HG03103 (cell line): Measurements from ENCODE around the gene FRG2C.
"Not testable (repeated sequence)": the region's sequence is repeated elsewhere in the genome, so short reads cannot be mapped to it uniquely, and the experiment has no call there.

Experiments used
- ATAC-seq: cut with Tn5 transposase; IDR thresholded peaks from one replicate; pipeline ENCODE4 v1.9.1; 2021; ENCODE audit warnings: low read depth; ENCODE audit not compliant: unreplicated experiment

The FRG2C gene

DNA sequence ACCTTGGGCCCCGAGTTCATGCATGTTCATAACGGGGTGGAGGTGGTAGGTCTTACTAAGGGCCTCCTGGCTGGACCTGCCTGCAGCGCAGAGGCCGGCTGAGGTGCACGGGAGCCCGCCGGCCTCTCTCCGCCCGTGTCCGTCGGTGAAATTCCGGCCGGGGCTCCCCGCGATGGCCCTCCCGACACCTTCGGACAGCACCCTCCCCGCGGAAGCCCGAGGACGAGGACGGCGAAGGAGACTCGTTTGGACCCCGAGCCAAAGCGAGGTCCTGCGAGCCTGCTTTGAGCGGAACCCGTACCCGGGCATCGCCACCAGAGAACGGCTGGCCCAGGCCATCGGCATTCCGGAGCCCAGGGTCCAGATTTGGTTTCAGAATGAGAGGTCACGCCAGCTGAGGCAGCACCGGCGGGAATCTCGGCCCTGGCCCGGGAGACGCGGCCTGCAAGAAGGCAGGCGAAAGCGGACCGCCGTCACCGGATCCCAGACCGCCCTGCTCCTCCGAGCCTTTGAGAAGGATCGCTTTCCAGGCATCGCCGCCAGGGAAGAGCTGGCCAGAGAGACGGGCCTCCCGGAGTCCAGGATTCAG lies 4.7 kb downstream of the FRG2C start:
- not testable (repeated sequence) for ATAC-seq

- not testable (repeated sequence) for ATAC-seq
Measured at GRCh38 chr3:75669348-75670297, 5.5 kb downstream of the FRG2C start.

- not testable (repeated sequence) for ATAC-seq
Measured at GRCh38 chr3:75670298-75671286, 6.5 kb downstream of the FRG2C start.

GRCh38 chr3:75671287-75672139 lies 7.4 kb downstream of the FRG2C start:
- ATAC-seq = not testable (repeated sequence)

GRCh38 chr3:75672140-75672775 lies 8.1 kb downstream of the FRG2C start:
- not testable (repeated sequence) for ATAC-seq

DNA sequence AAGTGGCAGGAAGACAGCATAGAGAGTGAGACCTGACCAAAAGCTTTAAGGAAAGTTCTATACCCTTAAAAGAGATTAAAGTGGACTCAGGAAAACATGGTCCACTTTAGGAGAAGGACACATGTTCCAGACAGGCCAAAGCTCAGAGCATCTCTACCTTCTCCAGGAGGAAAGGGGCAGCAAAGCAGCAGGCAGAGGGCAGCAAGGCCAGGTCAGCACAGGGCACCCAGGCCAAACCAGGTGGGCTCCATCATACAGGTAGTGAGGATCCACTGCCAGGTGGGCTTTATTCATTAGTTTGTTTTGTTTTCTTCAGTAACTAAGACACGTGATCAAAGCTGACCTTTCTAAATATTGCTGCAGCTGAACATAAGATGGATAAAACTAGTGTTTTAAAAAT lies 19.8 kb downstream of the FRG2C start:
- not testable (repeated sequence) for ATAC-seq

GRCh38 chr3:75687323-75687722 lies 23.2 kb downstream of the FRG2C start:
- no peak for ATAC-seq

DNA sequence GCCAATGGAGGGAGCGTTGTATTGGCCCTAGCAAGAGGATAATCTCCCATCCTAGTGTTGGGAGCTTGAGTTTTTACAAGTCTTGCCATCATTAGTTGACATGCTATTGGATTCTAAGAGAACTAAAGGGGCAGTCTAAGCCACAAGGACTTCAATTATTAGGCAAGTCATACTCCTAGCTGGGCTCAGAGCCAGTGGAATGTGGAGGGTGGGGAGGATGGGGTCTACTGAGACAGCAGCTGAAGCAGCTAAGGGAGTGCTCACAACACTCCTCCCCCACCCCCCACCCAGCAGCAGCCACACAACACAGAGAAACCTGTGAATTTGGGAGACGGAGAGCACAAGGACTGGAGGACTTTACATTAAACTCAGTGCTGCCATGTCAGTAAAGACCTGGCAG lies 27.9 kb downstream of the FRG2C start:
- ATAC-seq = no peak
